SH-SY5Y (cell line): ENCODE measurements around the gene GATA6.

Experiments used
- GATA2 ChIP-seq: IDR thresholded peaks from 2 replicates; pipeline ENCODE4 v1.6.1; 2011; ENCODE audit warnings: mild to moderate bottlenecking, low read depth, low read length
- GATA3 ChIP-seq: IDR thresholded peaks from 2 replicates; pipeline ENCODE4 v1.6.1; 2011; ENCODE audit warnings: low read depth, mild to moderate bottlenecking, low read length, moderate library complexity

- TF ChIP-seq GATA3 (no peak), GATA2 (no peak)
Observed at GRCh38 chr18:22167091-22167470, 2.3 kb upstream of the GATA6 start.
